ENCODE data around the gene MBNL2.

MBNL2 gene

DNA sequence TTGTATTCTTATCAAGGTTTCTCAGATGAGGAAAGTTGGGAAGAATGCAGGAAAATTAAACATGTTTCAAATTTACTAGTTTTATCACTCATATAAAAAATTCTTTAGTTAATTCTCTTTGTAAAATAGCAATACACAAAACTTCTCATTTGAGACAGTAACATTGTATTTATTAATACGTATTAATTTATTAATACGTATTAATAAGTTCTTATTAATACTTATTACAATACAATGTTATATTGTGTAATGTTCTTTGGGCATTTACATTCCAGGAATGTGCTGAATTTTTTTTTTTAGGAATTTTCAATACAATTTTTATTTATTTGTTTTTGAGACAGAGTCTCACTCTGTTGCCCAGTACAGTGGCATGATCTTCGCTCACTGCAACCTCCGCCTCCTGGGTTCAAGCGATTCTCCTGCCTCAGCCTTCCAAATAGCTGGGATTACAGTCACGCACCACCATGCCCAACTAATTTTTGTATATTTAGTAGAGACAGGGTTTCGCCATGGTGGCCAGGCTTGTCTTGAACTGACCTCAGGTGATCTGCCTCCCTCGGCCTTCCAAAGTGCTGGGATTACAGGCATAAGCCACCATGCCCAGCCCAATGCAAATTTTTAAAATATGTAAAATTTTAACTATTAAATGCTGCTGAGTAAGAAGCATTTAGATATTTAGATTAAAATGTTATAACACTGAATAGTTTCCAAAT lies 31.6 kb downstream of the MBNL2 start:
- no peak for DNase-seq (ENCODE audit: low read depth in 2 of 2)

- DNase-seq (ENCODE audit: low read depth in 2 of 2) = no peak
Observed at GRCh38 chr13:97254816-97255215, 32.7 kb downstream of the MBNL2 start.

GRCh38 chr13:97255515-97256021 lies 33.4 kb downstream of the MBNL2 start:
- DNase-seq (ENCODE audit: low read depth in 2 of 2) = no peak

- no peak for DNase-seq (ENCODE audit: low read depth in 2 of 2)
Observed at GRCh38 chr13:97256343-97256783, 34.2 kb downstream of the MBNL2 start.

DNA sequence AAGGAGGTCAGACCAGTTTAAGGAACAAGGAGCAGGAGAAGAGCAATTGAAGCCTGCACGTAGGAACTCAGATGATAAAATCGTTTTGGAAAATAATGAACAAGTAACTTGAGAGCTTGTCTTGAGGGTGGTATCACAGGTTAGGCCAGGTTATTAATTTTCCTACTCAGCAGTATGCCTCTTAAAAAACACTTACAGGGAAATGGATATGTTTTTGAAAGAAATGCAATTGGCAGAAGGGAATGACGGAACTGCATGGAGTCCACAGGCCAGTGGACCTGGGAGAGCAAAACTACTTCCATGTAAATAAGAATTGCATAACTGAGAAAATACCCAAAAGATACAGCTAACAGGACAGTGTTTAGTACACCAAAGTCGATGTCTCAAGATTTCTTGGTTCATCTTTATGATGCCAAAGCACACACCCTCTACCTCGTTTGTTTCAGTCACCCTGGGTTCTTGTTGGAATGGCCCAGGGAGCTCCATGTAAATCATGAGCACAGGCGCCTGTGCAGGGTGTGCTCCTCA lies 35.2 kb downstream of the MBNL2 start:
- DNase-seq (ENCODE audit: low read depth in 2 of 2) = no peak

DNA sequence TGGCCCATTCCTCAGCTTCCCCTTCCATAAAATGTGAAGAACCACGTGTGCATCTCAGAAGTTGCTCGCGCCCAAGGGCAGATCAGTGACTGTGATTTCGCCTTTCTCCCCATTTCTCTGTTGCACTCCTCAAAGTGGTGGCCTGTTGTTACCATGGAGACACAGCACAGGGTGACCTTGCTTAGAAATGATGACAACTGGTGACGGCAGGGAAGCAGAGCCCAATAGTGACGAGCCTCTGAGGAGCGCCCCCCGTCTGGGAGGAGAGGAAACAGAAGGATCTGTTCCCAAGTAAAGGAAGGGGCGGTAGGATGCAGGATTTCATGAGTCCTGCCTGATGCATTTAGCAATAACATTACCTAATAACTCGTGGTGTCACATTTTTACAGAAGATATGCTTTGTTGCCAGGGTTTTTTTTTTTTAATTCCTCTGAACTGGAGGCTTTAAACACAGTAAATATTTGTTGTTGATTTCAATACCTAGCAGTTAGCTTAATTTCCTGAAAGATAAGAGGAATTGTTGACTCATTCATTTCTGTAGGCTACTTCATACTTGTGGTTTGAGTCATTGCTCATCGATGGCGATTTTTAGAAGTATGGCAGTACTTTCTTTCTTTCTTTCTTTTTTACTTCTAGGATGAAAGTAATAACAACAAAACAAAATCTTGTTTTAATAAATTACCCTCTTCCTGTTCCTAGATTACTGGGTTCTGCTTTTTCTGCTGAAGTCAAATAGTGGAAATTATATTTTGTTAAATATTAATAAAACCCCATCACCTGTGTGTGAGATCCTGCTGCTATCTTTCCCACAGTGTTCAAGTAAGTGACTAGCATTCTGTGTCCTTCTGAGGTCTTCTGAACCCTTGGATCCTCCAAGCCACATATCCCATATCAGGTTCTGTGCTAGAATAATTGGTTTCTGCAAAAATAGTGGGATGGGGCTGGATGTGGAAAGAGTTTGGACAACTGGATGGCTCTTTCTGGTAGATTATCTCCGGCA lies 36.0 kb downstream of the MBNL2 start:
- no peak for DNase-seq (ENCODE audit: low read depth in 2 of 2)

- no peak for DNase-seq (ENCODE audit: low read depth in 2 of 2)
Observed at GRCh38 chr13:97258801-97259200, 36.7 kb downstream of the MBNL2 start.

GRCh38 chr13:97259410-97259797 lies 37.3 kb downstream of the MBNL2 start:
- DNase-seq (ENCODE audit: low read depth in 2 of 2) = no peak

DNA sequence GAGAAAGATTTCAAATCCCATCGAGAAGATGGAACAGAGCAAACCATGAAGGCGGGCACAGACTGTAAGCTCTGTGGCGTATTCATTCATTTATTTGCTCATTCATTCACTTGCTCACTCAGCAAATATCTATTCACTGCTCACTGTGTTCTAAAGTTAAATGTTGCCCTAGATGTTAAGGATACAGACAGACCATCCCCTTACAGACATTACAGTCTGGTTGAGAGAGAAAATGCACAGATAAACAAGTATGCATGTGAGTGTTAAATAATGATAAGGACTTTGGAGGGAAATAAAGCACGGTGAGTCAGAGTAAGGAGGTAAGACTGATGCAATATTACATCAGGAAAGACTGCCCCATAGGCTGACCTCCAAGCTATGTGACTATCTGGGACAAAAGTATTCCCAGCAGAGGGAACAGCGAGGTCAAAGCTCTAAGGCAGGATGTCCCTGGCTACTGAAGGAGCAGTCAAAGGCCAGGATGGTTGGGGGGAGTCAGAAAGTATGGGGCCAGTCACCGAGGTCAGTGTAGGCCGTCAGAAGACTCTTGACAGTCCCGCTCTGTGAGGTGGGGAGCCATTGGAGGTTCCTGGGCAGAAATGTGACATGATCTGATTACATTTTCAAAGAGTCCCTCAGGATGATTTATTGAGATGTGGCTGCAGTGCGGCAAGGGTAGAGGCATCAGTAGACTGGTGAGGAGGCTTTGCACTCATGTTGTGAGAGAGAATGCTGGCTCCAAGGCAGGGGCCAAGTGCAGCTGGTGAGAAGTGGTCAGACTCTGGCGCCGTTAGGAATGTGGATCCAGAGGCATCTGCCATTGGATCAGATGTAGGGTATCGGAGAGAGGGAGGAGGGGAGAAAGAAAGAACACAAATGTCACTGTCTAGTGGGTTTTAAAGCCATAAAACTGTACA lies 37.9 kb downstream of the MBNL2 start:
- DNase-seq (ENCODE audit: low read depth in 2 of 2) = no peak

DNA sequence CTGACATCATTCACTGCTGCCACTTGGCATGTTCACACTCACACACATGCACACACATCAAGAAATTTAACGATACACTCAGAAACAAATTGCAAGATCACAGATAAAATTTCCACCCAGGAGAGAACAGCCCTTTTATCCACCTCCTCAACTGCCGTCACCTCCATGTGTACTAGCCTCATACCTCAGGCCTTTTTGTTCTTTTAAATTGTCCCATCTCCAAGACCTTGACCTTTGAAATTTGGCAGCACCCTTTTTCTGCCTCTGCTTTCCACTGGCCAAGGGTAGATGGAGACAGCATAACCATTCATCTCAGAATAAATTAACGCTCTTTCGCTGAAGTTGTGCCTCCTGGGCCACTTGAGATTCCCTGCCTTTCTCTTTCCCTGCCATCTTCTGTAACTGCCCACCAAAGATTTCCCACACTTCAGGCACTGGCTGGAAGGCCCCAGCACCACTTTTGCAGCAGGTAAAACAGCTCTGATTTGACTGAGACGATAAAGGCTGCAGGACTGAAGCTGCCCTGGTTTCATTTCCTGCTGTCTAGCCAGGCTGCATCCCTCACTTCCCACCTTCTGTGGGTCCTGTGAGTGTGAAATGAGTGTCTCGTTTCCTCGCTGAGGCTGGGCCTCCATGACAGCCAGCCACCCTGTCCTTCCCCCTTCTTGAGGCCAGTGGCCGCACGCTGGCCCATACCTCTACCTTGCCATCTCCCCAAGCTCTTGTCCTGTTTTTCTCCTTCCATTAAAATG lies 39.3 kb downstream of the MBNL2 start:
- peak in 1 of 2 donors; percentile 5 for DNase-seq (ENCODE audit: low read depth in 2 of 2)

GRCh38 chr13:97262058-97262457 lies 39.9 kb downstream of the MBNL2 start:
- DNase-seq (ENCODE audit: low read depth in 2 of 2) = no peak

GRCh38 chr13:97263160-97263559 lies 41.0 kb downstream of the MBNL2 start:
- no peak for DNase-seq (ENCODE audit: low read depth in 2 of 2)

- DNase-seq (ENCODE audit: low read depth in 2 of 2) = no peak
Observed at GRCh38 chr13:97264663-97265062, 42.5 kb downstream of the MBNL2 start.

DNA sequence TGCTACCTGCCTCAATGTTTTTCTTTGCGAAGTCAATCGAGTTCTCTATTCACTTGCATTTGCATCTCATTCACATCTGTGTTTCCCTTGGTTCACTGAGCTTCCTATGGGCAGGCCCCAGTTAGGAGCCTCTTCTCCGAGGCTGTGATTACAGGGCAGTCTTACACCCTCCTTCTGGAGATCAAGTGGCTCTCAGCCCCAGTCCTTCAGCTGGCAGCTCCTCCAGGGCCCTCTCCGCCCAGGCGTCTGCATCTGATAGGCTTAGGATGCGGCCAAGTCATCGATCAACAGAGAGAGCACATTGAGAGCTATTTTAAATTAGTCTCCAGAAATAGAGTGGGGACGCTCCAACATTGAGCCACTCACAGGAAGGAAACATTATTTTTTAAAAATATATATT lies 44.2 kb downstream of the MBNL2 start:
- no peak for DNase-seq (ENCODE audit: low read depth in 2 of 2)

- DNase-seq (ENCODE audit: low read depth in 2 of 2) = no peak
Observed at GRCh38 chr13:97266772-97267417, 44.8 kb downstream of the MBNL2 start.

GRCh38 chr13:97267418-97268059 lies 45.4 kb downstream of the MBNL2 start:
- no peak for DNase-seq (ENCODE audit: low read depth in 2 of 2)

DNA sequence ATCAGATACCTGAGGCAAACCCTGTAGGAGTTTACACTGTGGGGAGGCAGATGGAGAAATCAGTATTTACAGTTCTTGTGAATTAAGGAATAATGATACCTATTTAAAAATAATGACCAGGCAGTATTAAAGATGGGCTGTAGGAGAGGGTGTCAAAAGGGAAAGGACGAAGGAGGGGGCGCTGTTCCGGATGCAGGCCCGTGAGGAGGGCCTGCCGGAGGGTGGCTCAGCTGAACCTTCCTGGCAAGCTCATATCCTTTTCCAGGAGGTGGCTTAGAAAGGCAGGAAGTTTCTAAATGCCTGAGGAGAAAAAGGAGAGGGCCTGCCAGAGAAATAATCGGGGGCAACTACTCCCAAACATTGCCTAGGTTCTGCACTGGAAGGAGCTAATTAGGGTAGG lies 46.6 kb downstream of the MBNL2 start:
- no peak for DNase-seq (ENCODE audit: low read depth in 2 of 2)

- no peak for DNase-seq (ENCODE audit: low read depth in 2 of 2)
Observed at GRCh38 chr13:97269603-97270002, 47.5 kb downstream of the MBNL2 start.

GRCh38 chr13:97272526-97272925 lies 50.4 kb downstream of the MBNL2 start:
- DNase-seq (ENCODE audit: low read depth in 2 of 2) = no peak
